ENCODE measurements around the gene RYR2.
"Not testable (repeated sequence)": the region's sequence is repeated elsewhere in the genome, so short reads cannot be mapped to it uniquely, and the experiment has no call there.

Gene RYR2

GRCh38 chr1:237509748-237510147 is 467.8 kb downstream of the RYR2 start:
- in situ Hi-C loops (cut with MboI; ENCODE audit: low sequenced_read_pairs): no loop called here

GRCh38 chr1:237525102-237525501 is 483.1 kb downstream of the RYR2 start:
- in situ Hi-C loops (cut with MboI; ENCODE audit: low sequenced_read_pairs): no loop called here

- in situ Hi-C loops (cut with MboI; ENCODE audit: low sequenced_read_pairs): no loop called here
Observed at GRCh38 chr1:237527761-237528160, 485.8 kb downstream of the RYR2 start.

- in situ Hi-C loops (cut with MboI; ENCODE audit: low sequenced_read_pairs): no loop called here
Observed at GRCh38 chr1:237528545-237528944, 486.6 kb downstream of the RYR2 start.

- in situ Hi-C loops (cut with MboI; ENCODE audit: low sequenced_read_pairs): no loop called here
Observed at GRCh38 chr1:237539055-237539454, 497.1 kb downstream of the RYR2 start.

GRCh38 chr1:237542525-237543418 is 500.8 kb downstream of the RYR2 start:
- in situ Hi-C loops (cut with MboI; ENCODE audit: low sequenced_read_pairs): no loop called here

- in situ Hi-C loops (cut with MboI; ENCODE audit: low sequenced_read_pairs): no loop called here
Observed at GRCh38 chr1:237553078-237553477, 511.1 kb downstream of the RYR2 start.

GRCh38 chr1:237556911-237557310 is 514.9 kb downstream of the RYR2 start:
- in situ Hi-C loops (cut with MboI; ENCODE audit: low sequenced_read_pairs): no loop called here

- in situ Hi-C loops (cut with MboI; ENCODE audit: low sequenced_read_pairs): no loop called here
Observed at GRCh38 chr1:237562242-237562823, 520.3 kb downstream of the RYR2 start.

GRCh38 chr1:237565236-237565635 is 523.3 kb downstream of the RYR2 start:
- in situ Hi-C loops (cut with MboI; ENCODE audit: low sequenced_read_pairs): no loop called here

- in situ Hi-C loops (cut with MboI; ENCODE audit: low sequenced_read_pairs): no loop called here
Observed at GRCh38 chr1:237566581-237566980, 524.6 kb downstream of the RYR2 start.

GRCh38 chr1:237568955-237569354 is 527.0 kb downstream of the RYR2 start:
- in situ Hi-C loops (cut with MboI; ENCODE audit: low sequenced_read_pairs): no loop called here

- in situ Hi-C loops (cut with MboI; ENCODE audit: low sequenced_read_pairs): no loop called here
Observed at GRCh38 chr1:237570530-237570929, 528.5 kb downstream of the RYR2 start.

- in situ Hi-C loops (cut with MboI; ENCODE audit: low sequenced_read_pairs): no loop called here
Observed at GRCh38 chr1:237574536-237574935, 532.6 kb downstream of the RYR2 start.

GRCh38 chr1:237578540-237578939 is 536.6 kb downstream of the RYR2 start:
- in situ Hi-C loops (cut with MboI; ENCODE audit: low sequenced_read_pairs): no loop called here

GRCh38 chr1:237580726-237581125 is 538.7 kb downstream of the RYR2 start:
- in situ Hi-C loops (cut with MboI; ENCODE audit: low sequenced_read_pairs): no loop called here

GRCh38 chr1:237583270-237583669 is 541.3 kb downstream of the RYR2 start:
- in situ Hi-C loops (cut with MboI; ENCODE audit: low sequenced_read_pairs): no loop called here

GRCh38 chr1:237583756-237584155 is 541.8 kb downstream of the RYR2 start:
- in situ Hi-C loops (cut with MboI; ENCODE audit: low sequenced_read_pairs): no loop called here

GRCh38 chr1:237590386-237590785 is 548.4 kb downstream of the RYR2 start:
- in situ Hi-C loops (cut with MboI; ENCODE audit: low sequenced_read_pairs): no loop called here

- in situ Hi-C loops (cut with MboI; ENCODE audit: low sequenced_read_pairs): no loop called here
Observed at GRCh38 chr1:237591353-237591752, 549.4 kb downstream of the RYR2 start.

- in situ Hi-C loops (cut with MboI; ENCODE audit: low sequenced_read_pairs): not testable (repeated sequence)
Observed at GRCh38 chr1:237603036-237603568, 561.1 kb downstream of the RYR2 start.

- in situ Hi-C loops (cut with MboI; ENCODE audit: low sequenced_read_pairs): no loop called here
Observed at GRCh38 chr1:237608433-237608832, 566.4 kb downstream of the RYR2 start.

Measured in hTERT RPE-1 (cell line).